ENCODE data around the gene FAM216A. TPM values are rescaled to one million over a fixed set of nuclear protein-coding genes. Genes with fewer than 3 reads are reported as not detected.
A peak's percentile ranks its signal among the peaks of the same experiment; 100 is the strongest.
"Not testable (repeated sequence)": the region's sequence is repeated elsewhere in the genome, so short reads cannot be mapped to it uniquely, and the experiment has no call there.

Gene FAM216A
- polyA plus RNA-seq, 1 experiment, result 21.3 TPM

- peak within 1 kb of the TSS; percentile 91 for H3K27ac ChIP-seq (ENCODE audit: low read depth, low read length)
- TF ChIP-seq CTCF (IDR thresholded peaks at IDR 0.05; ENCODE audit: low read depth, low read length), result peak; percentile 88
- POLR2A ChIA-PET, result interaction anchor here (0.5 to 1.9 kb wide), 10 partner anchors 18 to 438 kb away, joined by 3 to 29 read pairs (median 4); partner anchors contain the start of genes FAM216A, GPN3 and TCTN1
- CTCF ChIA-PET, result interaction anchor here (0.5 to 5.1 kb wide), 34 partner anchors 10 to 482 kb away, joined by 3 to 125 read pairs (median 4); partner anchors contain the start of genes C12orf76, FAM216A, GPN3 and TCTN1
- no peaks in the 10 kb centered on the region; the same call in 1 of the 2 replicates for H3K9me3 ChIP-seq (ENCODE audit: control insufficient read depth, insufficient read depth, low read length)
- DNase-seq (ENCODE audit: low read depth, low spot score), result peak; percentile 86
- H3K4me3 ChIP-seq (ENCODE audit: low read depth, low read length), result peak within 1 kb of the TSS; percentile 94
- no peaks in the 10 kb centered on the region for H3K27me3 ChIP-seq (ENCODE audit: control insufficient read depth, insufficient read depth, low read length)
These were observed 18.7 kb upstream of the FAM216A start, which contains the start of gene ARPC3 for GRCh38 chr12:110449799-110450497. Gene ARPC3 (minus strand): TSS chr12:110450337. CDS start chr12:110450260, 77 bp downstream.

- Histone ChIP-seq H3K9me3 (ENCODE audit: control insufficient read depth, insufficient read depth, low read length) (no peaks in the 10 kb centered on the region; the same call in 1 of the 2 replicates), H3K27me3 (ENCODE audit: control insufficient read depth, insufficient read depth, low read length) (no peaks in the 10 kb centered on the region), H3K27ac (ENCODE audit: low read depth, low read length) (no peak overlapping the region), H3K4me3 (ENCODE audit: low read depth, low read length) (no peak overlapping the region)
- CTCF ChIA-PET, result interaction anchor here (0.9 to 5.1 kb wide), 4 partner anchors 8 to 437 kb away, joined by 3 to 125 read pairs (median 14); partner anchors contain the start of gene TCTN1
- no peak for TF ChIP-seq CTCF (IDR thresholded peaks at IDR 0.05; ENCODE audit: low read depth, low read length)
- DNase-seq (ENCODE audit: low read depth, low spot score), result no peak
- POLR2A ChIA-PET, result interaction anchor here (2.2 kb wide), 1 partner anchor 17 kb away, joined by 5 read pairs; the partner anchor contains the start of genes FAM216A and GPN3
These were observed 17.4 kb upstream of the FAM216A start for GRCh38 chr12:110451263-110451662.

GRCh38 chr12:110453569-110454296 is 14.9 kb upstream of the FAM216A start:
- DNase-seq (ENCODE audit: low read depth, low spot score), result no peak
- no peak for TF ChIP-seq CTCF (IDR thresholded peaks at IDR 0.05; ENCODE audit: low read depth, low read length)
- no peaks in the 10 kb centered on the region; the same call in 1 of the 2 replicates for H3K9me3 ChIP-seq (ENCODE audit: control insufficient read depth, insufficient read depth, low read length)
- POLR2A ChIA-PET, result no interaction called here
- no peak overlapping the region for H3K4me3 ChIP-seq (ENCODE audit: low read depth, low read length)
- CTCF ChIA-PET, result interaction anchor here (0.6 to 2.0 kb wide), 3 partner anchors 22 to 434 kb away, joined by 3 to 14 read pairs (median 4); no protein-coding TSS in a partner anchor
- H3K27ac ChIP-seq (ENCODE audit: low read depth, low read length), result no peak overlapping the region
- no peaks in the 10 kb centered on the region for H3K27me3 ChIP-seq (ENCODE audit: control insufficient read depth, insufficient read depth, low read length)

GRCh38 chr12:110458756-110459155 is 9.9 kb upstream of the FAM216A start:
- CTCF ChIA-PET, result interaction anchor here (1.1 kb wide), 1 partner anchor 143 kb away, joined by 5 read pairs; no protein-coding TSS in a partner anchor
- TF ChIP-seq CTCF (IDR thresholded peaks at IDR 0.05; ENCODE audit: low read depth, low read length), result no peak

GRCh38 chr12:110461189-110461588 is 7.5 kb upstream of the FAM216A start:
- H3K4me3 ChIP-seq (ENCODE audit: low read depth, low read length); H3K27ac ChIP-seq (ENCODE audit: low read depth, low read length); POLR2A ChIA-PET; H3K9me3 ChIP-seq (ENCODE audit: control insufficient read depth, insufficient read depth, low read length); H3K27me3 ChIP-seq (ENCODE audit: control insufficient read depth, insufficient read depth, low read length); DNase-seq (ENCODE audit: low read depth, low spot score): not testable (repeated sequence)
- CTCF ChIA-PET, result interaction anchor here (1.4 kb wide), 1 partner anchor 11 kb away, joined by 8 read pairs; the partner anchor contains the start of gene ARPC3

More at GRCh38 chr12:110458756-110459155, 9.9 kb upstream of the FAM216A start:
- Histone ChIP-seq H3K4me3 (ENCODE audit: low read depth, low read length) (no peak overlapping the region), H3K27me3 (ENCODE audit: control insufficient read depth, insufficient read depth, low read length) (no peaks in the 10 kb centered on the region), H3K9me3 (ENCODE audit: control insufficient read depth, insufficient read depth, low read length) (no peaks in the 10 kb centered on the region), H3K27ac (ENCODE audit: low read depth, low read length) (no peak overlapping the region)
- DNase-seq (ENCODE audit: low read depth, low spot score), result no peak
- POLR2A ChIA-PET, result interaction anchor here (0.7 kb wide), 1 partner anchor 68 kb away, joined by 4 read pairs; no protein-coding TSS in a partner anchor
